ENCODE measurements around the gene ZNRF2. TPM values are rescaled to one million over a fixed set of nuclear protein-coding genes. Genes with fewer than 3 reads are reported as not detected.

ZNRF2 gene
- total and polyA plus RNA-seq, 2 of the 13 experiments (the other 11 are each of a cell fraction or from before 2014, with no cell fraction given), result 3.5 to 7.7 TPM

DNA sequence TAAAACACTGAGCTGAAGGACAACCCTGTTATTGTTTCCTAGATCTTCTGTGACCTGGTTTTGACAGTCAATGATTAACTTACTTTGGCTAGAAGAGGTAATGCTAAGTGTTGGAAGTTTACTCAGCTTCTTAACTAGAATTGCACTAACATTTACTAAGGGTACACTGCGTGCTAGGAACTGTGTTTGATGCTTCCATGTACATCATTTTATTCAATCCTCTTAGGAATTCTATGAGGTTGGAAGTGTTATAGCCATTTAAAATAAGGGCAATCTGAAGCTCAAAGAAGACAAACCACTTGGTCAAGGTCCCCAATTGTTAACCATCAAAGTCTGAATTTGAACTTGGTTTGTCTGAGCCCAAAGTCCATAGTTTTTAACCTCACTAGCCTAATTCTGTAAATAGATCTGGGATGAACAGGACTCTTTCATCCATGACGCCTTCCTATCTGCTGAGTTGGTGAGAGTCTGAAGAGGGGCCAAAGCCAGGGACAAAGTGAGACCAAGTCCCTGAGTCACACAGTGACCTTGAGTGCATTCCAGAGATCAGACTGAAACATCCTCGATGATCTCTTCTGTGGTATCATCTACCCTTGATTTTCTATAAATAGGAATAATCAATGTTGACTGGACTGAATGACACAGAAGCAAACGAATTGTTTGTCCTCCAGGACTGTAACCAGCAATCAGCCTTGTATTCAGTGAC is 29.2 kb upstream of the ZNRF2 start (continued):
- TF ChIP-seq, protein P1, sequence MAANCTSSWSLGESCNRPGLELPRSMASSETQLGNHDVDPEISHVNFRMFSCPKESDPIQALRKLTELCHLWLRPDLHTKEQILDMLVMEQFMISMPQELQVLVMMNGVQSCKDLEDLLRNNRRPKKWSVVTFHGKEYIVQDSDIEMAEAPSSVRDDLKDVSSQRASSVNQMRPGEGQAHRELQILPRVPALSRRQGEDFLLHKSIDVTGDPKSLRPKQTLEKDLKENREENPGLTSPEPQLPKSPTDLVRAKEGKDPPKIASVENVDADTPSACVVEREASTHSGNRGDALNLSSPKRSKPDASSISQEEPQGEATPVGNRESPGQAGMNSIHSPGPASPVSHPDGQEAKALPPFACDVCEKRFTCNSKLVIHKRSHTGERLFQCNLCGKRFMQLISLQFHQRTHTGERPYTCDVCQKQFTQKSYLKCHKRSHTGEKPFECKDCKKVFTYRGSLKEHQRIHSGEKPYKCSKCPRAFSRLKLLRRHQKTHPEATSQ (CRISPR knock-in tag; IDR thresholded peaks at IDR 0.05; ENCODE audit: borderline replicate concordance), result peak; percentile 79; the same call in 1 of the 2 replicates
- TF ChIP-seq, protein P2, sequence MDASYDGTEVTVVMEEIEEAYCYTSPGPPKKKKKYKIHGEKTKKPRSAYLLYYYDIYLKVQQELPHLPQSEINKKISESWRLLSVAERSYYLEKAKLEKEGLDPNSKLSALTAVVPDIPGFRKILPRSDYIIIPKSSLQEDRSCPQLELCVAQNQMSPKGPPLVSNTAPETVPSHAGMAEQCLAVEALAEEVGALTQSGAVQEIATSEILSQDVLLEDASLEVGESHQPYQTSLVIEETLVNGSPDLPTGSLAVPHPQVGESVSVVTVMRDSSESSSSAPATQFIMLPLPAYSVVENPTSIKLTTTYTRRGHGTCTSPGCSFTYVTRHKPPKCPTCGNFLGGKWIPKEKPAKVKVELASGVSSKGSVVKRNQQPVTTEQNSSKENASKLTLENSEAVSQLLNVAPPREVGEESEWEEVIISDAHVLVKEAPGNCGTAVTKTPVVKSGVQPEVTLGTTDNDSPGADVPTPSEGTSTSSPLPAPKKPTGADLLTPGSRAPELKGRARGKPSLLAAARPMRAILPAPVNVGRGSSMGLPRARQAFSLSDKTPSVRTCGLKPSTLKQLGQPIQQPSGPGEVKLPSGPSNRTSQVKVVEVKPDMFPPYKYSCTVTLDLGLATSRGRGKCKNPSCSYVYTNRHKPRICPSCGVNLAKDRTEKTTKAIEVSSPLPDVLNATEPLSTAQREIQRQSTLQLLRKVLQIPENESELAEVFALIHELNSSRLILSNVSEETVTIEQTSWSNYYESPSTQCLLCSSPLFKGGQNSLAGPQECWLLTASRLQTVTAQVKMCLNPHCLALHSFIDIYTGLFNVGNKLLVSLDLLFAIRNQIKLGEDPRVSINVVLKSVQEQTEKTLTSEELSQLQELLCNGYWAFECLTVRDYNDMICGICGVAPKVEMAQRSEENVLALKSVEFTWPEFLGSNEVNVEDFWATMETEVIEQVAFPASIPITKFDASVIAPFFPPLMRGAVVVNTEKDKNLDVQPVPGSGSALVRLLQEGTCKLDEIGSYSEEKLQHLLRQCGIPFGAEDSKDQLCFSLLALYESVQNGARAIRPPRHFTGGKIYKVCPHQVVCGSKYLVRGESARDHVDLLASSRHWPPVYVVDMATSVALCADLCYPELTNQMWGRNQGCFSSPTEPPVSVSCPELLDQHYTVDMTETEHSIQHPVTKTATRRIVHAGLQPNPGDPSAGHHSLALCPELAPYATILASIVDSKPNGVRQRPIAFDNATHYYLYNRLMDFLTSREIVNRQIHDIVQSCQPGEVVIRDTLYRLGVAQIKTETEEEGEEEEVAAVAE (CRISPR knock-in tag; IDR thresholded peaks at IDR 0.05; ENCODE audit: borderline replicate concordance), result peak; percentile 68; the same call in 1 of the 2 replicates
- TF ChIP-seq, protein P3, sequence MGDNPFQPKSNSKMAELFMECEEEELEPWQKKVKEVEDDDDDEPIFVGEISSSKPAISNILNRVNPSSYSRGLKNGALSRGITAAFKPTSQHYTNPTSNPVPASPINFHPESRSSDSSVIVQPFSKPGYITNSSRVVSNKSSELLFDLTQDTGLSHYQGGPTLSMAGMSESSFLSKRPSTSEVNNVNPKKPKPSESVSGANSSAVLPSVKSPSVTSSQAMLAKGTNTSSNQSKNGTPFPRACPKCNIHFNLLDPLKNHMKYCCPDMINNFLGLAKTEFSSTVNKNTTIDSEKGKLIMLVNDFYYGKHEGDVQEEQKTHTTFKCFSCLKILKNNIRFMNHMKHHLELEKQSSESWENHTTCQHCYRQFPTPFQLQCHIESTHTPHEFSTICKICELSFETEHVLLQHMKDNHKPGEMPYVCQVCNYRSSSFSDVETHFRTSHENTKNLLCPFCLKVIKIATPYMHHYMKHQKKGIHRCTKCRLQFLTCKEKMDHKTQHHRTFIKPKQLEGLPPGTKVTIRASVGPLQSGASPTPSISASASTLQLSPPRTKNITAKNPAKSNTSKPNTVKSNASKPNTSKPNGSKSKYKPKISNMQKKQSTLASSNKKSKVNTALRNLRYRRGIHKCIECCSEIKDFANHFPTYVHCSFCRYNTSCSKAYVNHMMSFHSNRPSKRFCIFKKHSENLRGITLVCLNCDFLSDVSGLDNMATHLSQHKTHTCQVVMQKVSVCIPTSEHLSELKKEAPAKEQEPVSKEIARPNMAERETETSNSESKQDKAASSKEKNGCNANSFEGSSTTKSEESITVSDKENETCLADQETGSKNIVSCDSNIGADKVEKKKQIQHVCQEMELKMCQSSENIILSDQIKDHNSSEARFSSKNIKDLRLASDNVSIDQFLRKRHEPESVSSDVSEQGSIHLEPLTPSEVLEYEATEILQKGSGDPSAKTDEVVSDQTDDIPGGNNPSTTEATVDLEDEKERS (CRISPR knock-in tag; IDR thresholded peaks at IDR 0.05), result peak; percentile 92; the same call in 1 of the 2 replicates
- TF ChIP-seq TBP (CRISPR knock-in tag; IDR thresholded peaks at IDR 0.05), result no peak
- TF ChIP-seq, protein P4, sequence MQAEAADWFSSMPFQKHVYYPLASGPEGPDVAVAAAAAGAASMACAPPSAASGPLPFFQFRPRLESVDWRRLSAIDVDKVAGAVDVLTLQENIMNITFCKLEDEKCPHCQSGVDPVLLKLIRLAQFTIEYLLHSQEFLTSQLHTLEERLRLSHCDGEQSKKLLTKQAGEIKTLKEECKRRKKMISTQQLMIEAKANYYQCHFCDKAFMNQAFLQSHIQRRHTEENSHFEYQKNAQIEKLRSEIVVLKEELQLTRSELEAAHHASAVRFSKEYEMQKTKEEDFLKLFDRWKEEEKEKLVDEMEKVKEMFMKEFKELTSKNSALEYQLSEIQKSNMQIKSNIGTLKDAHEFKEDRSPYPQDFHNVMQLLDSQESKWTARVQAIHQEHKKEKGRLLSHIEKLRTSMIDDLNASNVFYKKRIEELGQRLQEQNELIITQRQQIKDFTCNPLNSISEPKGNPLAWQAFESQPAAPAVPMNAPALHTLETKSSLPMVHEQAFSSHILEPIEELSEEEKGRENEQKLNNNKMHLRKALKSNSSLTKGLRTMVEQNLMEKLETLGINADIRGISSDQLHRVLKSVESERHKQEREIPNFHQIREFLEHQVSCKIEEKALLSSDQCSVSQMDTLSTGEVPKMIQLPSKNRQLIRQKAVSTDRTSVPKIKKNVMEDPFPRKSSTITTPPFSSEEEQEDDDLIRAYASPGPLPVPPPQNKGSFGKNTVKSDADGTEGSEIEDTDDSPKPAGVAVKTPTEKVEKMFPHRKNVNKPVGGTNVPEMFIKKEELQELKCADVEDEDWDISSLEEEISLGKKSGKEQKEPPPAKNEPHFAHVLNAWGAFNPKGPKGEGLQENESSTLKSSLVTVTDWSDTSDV (CRISPR knock-in tag; IDR thresholded peaks at IDR 0.05), result no peak
- TF ChIP-seq, protein P5, sequence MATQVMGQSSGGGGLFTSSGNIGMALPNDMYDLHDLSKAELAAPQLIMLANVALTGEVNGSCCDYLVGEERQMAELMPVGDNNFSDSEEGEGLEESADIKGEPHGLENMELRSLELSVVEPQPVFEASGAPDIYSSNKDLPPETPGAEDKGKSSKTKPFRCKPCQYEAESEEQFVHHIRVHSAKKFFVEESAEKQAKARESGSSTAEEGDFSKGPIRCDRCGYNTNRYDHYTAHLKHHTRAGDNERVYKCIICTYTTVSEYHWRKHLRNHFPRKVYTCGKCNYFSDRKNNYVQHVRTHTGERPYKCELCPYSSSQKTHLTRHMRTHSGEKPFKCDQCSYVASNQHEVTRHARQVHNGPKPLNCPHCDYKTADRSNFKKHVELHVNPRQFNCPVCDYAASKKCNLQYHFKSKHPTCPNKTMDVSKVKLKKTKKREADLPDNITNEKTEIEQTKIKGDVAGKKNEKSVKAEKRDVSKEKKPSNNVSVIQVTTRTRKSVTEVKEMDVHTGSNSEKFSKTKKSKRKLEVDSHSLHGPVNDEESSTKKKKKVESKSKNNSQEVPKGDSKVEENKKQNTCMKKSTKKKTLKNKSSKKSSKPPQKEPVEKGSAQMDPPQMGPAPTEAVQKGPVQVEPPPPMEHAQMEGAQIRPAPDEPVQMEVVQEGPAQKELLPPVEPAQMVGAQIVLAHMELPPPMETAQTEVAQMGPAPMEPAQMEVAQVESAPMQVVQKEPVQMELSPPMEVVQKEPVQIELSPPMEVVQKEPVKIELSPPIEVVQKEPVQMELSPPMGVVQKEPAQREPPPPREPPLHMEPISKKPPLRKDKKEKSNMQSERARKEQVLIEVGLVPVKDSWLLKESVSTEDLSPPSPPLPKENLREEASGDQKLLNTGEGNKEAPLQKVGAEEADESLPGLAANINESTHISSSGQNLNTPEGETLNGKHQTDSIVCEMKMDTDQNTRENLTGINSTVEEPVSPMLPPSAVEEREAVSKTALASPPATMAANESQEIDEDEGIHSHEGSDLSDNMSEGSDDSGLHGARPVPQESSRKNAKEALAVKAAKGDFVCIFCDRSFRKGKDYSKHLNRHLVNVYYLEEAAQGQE (IDR thresholded peaks at IDR 0.05; ENCODE audit: borderline replicate concordance in 1 of 2, low read depth in 1 of 2, low read length in 2 of 2), result no peak; a peak in 1 of 4 replicates
- peak; percentile 87 for TF ChIP-seq ZMYM2 (CRISPR knock-in tag; IDR thresholded peaks at IDR 0.05)
- TF ChIP-seq, protein P6, sequence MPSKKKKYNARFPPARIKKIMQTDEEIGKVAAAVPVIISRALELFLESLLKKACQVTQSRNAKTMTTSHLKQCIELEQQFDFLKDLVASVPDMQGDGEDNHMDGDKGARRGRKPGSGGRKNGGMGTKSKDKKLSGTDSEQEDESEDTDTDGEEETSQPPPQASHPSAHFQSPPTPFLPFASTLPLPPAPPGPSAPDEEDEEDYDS (CRISPR knock-in tag; IDR thresholded peaks at IDR 0.05), result peak; percentile 22; the same call in 1 of the 2 replicates
- TF ChIP-seq AGO1 (IDR thresholded peaks at IDR 0.05; ENCODE audit: low read depth, low read length, poor library complexity, severe bottlenecking), result no peak
- TF ChIP-seq KDM4B (CRISPR knock-in tag; IDR thresholded peaks at IDR 0.05), result 0 out of 2 replicates have a peak, but pooled peaks have one; percentile 58

Data from HepG2 (cell line).